OCI-LY3 (cell line): ENCODE results near the gene CNN2.

ENCODE experiments used
- H2AFZ ChIP-seq: fragments of 200-600, 300-600 bp; shearing (Covaris generic); 2 replicates; pipeline ENCODE4 v1.6.0; 2014; ENCODE audit warnings: antibody characterized with exemption, low read depth, low read length
- H3K27ac ChIP-seq: fragments of 200-600, 300-600 bp; sonication (generic); 2 replicates; pipeline ENCODE4 v1.5.1; 2014; ENCODE audit warnings: mild to moderate bottlenecking, low read length, moderate library complexity, mixed read lengths
- H3K27me3 ChIP-seq: fragments of 200-600, 300-600 bp; sonication (generic); 2 replicates; pipeline ENCODE4 v1.6.1; 2014; ENCODE audit warnings: low read depth, low read length, mixed read lengths
- H3K36me3 ChIP-seq: fragments of 200-600, 300-600 bp; sonication (generic); replicated peaks from 2 replicates; pipeline ENCODE3; 2014; ENCODE audit warnings: low read depth, low read length, mixed read lengths
- H3K4me1 ChIP-seq: fragments of 300-600, 200-600 bp; sonication (generic); 2 replicates; pipeline ENCODE4 v1.6.1; 2014; ENCODE audit warnings: low read length, mixed read lengths
- H3K4me2 ChIP-seq: fragments of 200-600, 300-600 bp; sonication (generic); 2 replicates; pipeline ENCODE4 v1.6.1; 2014; ENCODE audit warnings: low read length, mixed read lengths
- H3K4me3 ChIP-seq: fragments of 300-600, 200-600 bp; sonication (generic); 2 replicates; pipeline ENCODE4 v1.5.1; 2014; ENCODE audit warnings: antibody characterized with exemption, mild to moderate bottlenecking, low read length, moderate library complexity
- H3K79me2 ChIP-seq: fragments of 300-600, 200-600 bp; shearing (Covaris generic); 2 replicates; pipeline ENCODE4 v1.6.1; 2014; ENCODE audit warnings: mild to moderate bottlenecking, low read length, mixed read lengths
- H3K9ac ChIP-seq: fragments of 300-600, 200-600 bp; shearing (Covaris generic); 2 replicates; pipeline ENCODE4 v1.6.0; 2014; ENCODE audit warnings: mild to moderate bottlenecking, low read length, moderate library complexity
- H3K9me3 ChIP-seq: fragments of 200-600, 300-600 bp; shearing (Covaris generic); 2 replicates; pipeline ENCODE4 v1.6.1; 2014; ENCODE audit warnings: low read length, mixed read lengths; ENCODE audit not compliant: insufficient read depth
- H4K20me1 ChIP-seq: fragments of 200-600, 300-600 bp; sonication (generic); 2 replicates; pipeline ENCODE4 v1.6.1; 2016; ENCODE audit warnings: low read length, mixed read lengths; ENCODE audit not compliant: insufficient read depth
- CTCF ChIP-seq: fragments of 200-600, 300-600 bp; sonication (generic); IDR thresholded peaks from 2 replicates; pipeline ENCODE4 v1.5.1; 2014; ENCODE audit warnings: antibody characterized with exemption, low read length, low read depth
- EZH2phosphoT487 ChIP-seq: fragments of 200-600 bp; shearing (Covaris generic); IDR thresholded peaks from 2 replicates; pipeline ENCODE4 v1.6.1; 2018; ENCODE audit warnings: antibody characterized with exemption, mixed run types, low read depth

CNN2 gene

DNA sequence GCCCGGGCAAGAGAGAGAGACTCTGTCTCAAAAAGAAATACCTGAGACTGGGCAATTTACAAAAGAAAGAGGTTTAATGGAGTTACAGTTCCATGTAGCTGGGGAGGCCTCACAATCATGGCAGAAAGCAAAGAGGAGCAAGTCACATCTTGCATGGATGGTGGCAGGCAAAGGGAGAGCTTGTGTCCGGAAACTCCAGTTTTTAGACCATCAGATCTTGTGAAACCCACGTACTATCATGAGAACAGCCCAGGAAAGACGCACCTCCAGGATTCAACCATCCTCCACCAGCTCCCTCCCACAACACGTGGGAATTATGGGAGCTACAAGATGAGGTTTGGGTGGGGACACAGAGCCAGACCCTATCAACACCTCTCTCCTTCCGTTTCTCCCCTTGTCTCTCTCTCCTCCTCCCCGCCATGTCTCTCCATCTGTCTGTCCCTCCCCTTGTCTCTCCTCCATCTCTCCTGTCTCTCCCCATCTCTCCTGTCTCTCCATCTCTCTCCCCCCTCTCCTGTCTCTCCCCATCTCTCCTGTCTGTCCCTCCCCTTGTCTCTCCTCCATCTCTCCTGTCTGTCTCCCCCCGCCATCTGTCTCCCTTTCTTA is 58.7 kb downstream of the CNN2 start:
- Histone ChIP-seq H3K79me2 (0 out of 2 replicates have a peak, but pooled peaks cover 3% of the 10 kb centered on the region), H3K9ac (no peak overlapping the region), H3K36me3 (peaks cover 74% of the 10 kb centered on the region), H3K4me3 (no peak overlapping the region), H3K4me2 (no peak overlapping the region), H4K20me1 (peaks cover 25% of the 10 kb centered on the region), H3K27me3 (no peaks in the 10 kb centered on the region), H2AFZ (no peak overlapping the region), H3K4me1 (peaks cover 27% of the 10 kb centered on the region), H3K27ac (no peak overlapping the region), H3K9me3 (no peaks in the 10 kb centered on the region)
- TF ChIP-seq EZH2phosphoT487, result no peak
- no peak for TF ChIP-seq CTCF

GRCh38 chr19:1085676-1086442 is 59.5 kb downstream of the CNN2 start:
- Histone ChIP-seq H2AFZ (no peak overlapping the region), H3K27ac (no peak overlapping the region), H3K9ac (no peak overlapping the region), H3K27me3 (no peaks in the 10 kb centered on the region), H3K4me3 (no peak overlapping the region), H3K4me2 (no peak overlapping the region), H3K36me3 (peaks cover 70% of the 10 kb centered on the region), H3K9me3 (no peaks in the 10 kb centered on the region), H4K20me1 (peaks cover 25% of the 10 kb centered on the region), H3K4me1 (peaks cover 27% of the 10 kb centered on the region), H3K79me2 (0 out of 2 replicates have a peak, but pooled peaks cover 3% of the 10 kb centered on the region)
- no peak for TF ChIP-seq CTCF
- no peak for TF ChIP-seq EZH2phosphoT487

GRCh38 chr19:1086613-1087012 is 60.2 kb downstream of the CNN2 start:
- H3K9ac ChIP-seq, result no peak overlapping the region
- peaks cover 25% of the 10 kb centered on the region for H4K20me1 ChIP-seq
- no peaks in the 10 kb centered on the region for H3K9me3 ChIP-seq
- H3K36me3 ChIP-seq, result peaks cover 67% of the 10 kb centered on the region
- no peaks in the 10 kb centered on the region for H3K27me3 ChIP-seq
- H3K27ac ChIP-seq, result no peak overlapping the region
- H3K4me3 ChIP-seq, result no peak overlapping the region
- 0 out of 2 replicates have a peak, but pooled peaks cover 3% of the 10 kb centered on the region for H3K79me2 ChIP-seq
- TF ChIP-seq EZH2phosphoT487 (no peak), CTCF (no peak)
- H3K4me2 ChIP-seq, result no peak overlapping the region
- H2AFZ ChIP-seq, result no peak overlapping the region
- peaks cover 27% of the 10 kb centered on the region for H3K4me1 ChIP-seq

DNA sequence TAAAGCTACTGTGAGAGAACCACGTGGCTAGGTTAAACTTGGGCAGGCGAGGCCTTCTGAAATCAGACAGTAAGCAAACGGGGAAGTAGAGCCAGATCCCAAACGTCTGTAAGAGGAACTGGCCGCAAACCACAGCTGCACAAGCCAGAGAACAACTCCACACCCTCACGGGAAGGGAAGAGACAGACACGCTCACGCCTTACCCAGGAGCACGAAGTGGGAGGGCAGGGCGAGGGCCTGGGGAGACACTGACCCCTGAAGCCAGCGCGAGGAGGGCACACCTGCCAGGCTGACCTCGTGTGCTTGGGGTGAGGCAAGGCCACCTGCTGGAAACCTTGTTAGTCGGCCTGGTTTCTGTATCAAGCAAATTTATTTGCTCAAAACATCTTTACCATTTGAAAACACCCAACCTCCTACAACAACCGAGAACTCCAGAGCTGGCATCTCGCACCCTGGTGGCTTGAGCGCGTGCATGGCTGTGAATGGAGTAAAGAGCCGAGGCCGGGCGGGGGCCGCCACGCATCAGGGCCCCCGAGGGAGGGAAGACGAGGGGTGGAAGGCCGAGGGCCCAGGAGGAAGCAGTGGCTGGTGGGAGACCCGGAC is 61.5 kb downstream of the CNN2 start:
- H3K36me3 ChIP-seq, result peaks cover 67% of the 10 kb centered on the region
- H3K4me1 ChIP-seq, result peaks cover 27% of the 10 kb centered on the region
- H3K9ac ChIP-seq, result peak overlapping the region; percentile 50
- H3K79me2 ChIP-seq, result peaks cover 12% of the 10 kb centered on the region
- peaks cover 19% of the 10 kb centered on the region for H4K20me1 ChIP-seq
- no peaks in the 10 kb centered on the region for H3K27me3 ChIP-seq
- H3K4me2 ChIP-seq, result peak overlapping the region; percentile 33
- peak overlapping the region; percentile 87 for H3K27ac ChIP-seq
- H2AFZ ChIP-seq, result no peak overlapping the region
- TF ChIP-seq CTCF, result peak; percentile 36
- no peak for TF ChIP-seq EZH2phosphoT487
- no peaks in the 10 kb centered on the region for H3K9me3 ChIP-seq
- H3K4me3 ChIP-seq, result peak overlapping the region; percentile 18; the same call in 1 of the 2 replicates
